GM21447 (cell line): ENCODE measurements around the gene ISG20.

Source experiments
- ATAC-seq: cut with Tn5 transposase; IDR thresholded peaks from one replicate; pipeline ENCODE4 v1.9.1; 2021; ENCODE audit not compliant: unreplicated experiment

The ISG20 gene

DNA sequence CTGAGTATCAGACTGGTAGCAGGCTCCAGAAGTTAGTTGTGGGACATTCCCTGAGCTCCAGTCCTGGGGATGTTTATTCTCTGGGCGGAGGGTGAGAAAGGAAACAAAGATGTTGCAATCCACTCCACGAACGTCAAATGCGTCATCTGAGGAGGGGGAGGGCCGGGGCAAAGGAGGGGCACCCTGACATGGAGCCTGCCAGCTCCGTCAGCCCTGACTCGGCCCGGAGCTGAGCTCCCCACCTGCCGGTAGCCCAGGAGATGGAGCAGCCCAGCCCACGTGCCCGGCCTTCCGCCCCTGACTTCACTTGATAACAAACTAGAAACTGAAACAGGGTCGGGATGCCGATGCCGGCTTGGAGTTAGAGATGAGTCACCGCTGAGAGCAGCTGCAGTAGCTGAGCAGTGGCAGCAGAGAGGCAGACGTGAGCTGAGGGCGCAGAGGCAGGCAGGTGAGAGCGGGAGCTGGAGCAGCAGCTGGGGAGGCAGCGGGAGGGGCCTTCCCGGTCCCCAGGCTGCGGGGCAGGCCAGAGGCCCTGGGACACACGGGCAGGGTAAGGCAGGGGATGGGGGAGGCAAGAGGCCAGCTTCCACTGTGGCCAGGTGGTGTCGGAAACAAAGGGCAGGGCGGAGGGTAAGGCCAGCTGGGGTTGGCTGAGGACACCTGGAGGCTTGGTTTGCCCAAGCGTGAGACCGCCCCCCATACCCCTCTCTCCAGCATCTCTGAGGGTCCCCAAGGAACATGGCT is at the start of gene ISG20:
ISG20 (plus strand) TSS at position 391 of the 747 bp plus-strand sequence; CDS start at position 742, 351 bp downstream.
- ATAC-seq: peak; percentile 59

DNA sequence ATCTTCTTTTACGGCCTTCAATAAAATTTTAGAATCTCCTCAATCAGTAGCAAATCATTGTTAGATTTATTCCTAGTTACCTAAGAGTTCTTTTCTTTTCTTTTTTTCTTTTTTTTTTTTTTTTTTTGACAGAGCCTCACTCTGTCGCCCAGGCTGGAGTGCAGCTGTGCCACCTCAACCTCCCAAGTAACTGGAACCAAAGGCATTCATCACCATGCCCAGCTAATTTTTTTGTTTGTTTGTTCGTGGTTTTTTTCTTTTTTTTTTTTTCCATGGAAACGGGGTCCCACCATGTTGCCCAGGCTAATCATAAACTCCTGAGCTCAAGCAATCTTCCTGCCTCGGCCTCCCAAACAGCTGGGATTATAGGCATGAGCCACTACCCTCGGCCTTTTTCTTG is 48.1 kb upstream of the ISG20 start:
- no peak for ATAC-seq

- no peak for ATAC-seq
Observed at GRCh38 chr15:88591384-88591783, 47.4 kb upstream of the ISG20 start.

DNA sequence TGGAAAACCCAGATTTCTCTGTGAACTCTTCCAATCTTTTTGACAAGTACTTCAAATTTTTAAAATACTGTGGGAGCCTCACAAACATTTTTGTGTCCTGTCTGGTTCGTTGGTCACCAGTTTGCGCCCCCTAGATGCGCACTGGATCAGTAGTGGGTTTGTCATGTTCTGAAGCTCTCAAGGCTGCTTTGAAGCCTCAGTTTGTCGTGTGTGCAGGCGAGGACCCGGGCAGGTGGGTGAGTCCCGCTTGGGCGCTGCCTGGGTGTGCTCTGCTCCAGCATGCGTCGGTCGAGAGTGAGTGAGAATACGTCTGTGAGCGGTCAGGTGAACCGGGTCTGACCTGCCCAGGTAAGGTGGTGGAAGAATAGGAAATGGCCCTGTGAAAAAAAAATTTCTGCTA is 34.9 kb upstream of the ISG20 start:
- no peak for ATAC-seq

DNA sequence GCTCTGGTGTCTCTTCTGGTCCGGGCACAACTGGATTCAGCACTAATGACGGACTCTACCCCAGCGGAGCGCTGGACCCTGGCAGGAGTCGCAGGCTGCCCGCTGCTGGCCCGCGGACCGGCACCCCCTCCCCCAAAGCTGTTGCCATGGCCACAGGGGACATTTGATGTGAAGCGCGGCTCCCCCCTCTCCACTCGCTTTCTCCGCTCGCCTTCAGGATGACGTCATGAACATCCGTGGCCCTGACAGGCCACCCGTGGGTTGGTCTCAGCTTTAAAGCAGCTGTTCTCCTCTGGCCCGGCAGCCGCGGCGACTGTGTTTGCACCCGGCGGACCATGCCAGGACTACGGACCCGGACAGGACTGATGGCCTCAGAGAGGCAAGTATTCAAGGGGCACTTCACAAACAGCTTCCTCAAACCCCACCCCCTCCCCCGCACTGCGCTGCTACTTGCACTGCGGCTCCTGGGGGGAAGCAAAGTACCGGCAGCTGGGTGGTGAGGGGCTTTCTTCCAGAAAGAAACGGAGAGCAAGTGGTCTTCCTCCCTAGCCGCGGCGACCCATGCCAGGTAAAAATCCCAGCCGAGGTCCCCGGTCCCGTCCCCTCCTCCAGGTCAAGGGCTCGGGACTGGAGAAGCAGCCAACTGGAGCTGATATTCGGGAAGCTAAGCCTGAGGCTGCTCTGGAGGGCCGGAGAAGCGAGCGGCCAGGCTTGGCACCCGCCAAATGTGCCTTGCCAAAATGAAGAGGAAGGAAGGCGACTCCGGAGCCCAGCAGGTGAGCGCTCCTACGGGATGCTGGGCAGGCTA is 34.2 kb upstream of the ISG20 start:
- no peak for ATAC-seq

GRCh38 chr15:88605189-88606069 is 33.4 kb upstream of the ISG20 start:
- ATAC-seq: no peak

GRCh38 chr15:88606070-88606794 is 32.6 kb upstream of the ISG20 start:
- ATAC-seq: no peak

- ATAC-seq: no peak
Observed at GRCh38 chr15:88607951-88608350, 30.9 kb upstream of the ISG20 start.

DNA sequence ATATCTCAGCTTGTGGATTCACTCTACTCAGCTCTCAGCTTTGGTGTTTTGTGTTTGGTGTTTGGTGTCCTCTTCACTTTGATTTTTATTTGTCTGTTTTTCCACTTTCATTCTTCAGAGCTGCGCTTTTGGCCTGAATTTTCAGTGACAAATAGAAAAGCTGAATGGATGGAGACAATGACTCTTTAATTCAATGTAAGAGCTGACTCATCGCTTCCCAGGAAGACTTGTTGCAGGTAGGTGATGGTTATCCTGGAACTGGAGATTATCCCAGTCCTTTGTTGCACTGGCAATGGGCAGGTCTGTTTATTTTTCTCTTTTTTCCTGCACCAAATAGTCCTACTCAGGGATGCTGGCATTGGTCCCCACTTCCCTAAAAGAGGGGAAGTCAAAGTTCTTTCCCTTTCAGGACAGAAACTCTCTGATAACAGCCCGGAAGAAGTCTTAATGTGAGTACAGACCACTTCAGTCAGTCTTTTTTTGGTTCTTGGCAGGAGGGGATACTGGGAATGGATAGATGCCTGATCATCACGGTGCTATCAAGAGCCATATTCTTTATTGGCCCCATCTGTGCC is 30.1 kb upstream of the ISG20 start:
- ATAC-seq: no peak

DNA sequence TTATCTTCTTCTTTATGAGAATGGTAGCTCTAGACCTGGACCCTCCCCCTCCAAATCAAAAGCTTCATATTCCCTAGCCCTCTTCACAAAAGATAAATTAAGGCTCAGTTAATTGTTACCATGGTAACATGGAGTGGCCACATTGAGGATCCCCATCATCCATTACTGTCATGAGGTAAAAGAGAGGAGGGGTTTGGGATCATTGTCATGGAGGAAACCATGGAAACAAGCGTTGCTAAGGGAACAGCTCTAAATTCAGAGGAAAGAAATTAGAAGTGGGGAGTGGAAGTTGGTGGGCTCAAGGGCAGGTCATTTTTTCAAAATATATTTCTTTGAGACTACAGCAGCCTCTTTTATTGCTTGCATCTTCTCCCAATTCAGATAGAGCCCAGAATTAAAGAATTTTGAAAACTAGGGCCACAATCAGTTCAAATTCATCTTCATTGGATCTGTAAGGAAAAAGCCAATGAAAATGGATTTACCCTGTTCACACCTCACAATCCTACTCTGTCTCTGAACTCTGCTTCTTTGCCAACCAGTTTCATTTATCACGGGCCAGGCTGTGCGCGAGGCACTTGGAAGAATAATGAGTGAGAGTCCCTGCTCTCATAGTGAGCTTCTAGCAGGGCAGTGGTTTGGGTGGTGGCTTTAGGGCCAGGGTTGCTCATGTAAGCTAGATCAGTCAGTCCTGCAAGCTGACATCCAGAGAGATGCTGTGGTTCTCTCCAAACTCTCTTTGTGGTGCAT is 29.3 kb upstream of the ISG20 start:
- ATAC-seq: no peak

GRCh38 chr15:88610701-88611231 is 28.1 kb upstream of the ISG20 start:
- no peak for ATAC-seq

DNA sequence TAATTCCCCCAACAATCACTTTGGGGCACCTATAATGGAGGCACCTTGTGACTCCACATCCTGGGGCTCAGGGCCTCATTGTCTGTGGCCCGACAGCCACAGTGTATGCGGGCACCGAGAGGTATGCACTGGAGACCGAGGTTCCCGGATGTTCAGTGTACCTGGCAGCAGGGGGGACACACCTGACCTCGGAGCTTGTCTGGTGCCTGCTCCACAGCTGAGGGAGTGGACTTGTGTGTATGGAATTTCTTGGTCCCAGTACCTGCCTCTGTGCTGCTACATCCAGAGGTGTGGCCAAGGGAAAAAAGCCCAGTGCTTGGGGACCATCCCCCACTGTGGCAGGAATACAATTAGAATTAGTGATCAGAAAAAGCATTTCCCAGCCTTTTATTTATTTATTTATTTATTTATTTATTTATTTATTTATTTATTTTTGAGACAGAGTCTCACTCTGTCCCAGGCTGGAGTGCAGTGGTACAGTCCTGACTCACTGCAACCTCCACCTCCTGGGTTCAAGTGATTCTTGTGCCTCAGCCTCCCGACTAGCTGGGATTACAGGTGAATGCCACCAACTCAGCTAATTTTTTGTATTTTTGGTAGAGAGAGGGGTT is 26.5 kb upstream of the ISG20 start:
- ATAC-seq: no peak

DNA sequence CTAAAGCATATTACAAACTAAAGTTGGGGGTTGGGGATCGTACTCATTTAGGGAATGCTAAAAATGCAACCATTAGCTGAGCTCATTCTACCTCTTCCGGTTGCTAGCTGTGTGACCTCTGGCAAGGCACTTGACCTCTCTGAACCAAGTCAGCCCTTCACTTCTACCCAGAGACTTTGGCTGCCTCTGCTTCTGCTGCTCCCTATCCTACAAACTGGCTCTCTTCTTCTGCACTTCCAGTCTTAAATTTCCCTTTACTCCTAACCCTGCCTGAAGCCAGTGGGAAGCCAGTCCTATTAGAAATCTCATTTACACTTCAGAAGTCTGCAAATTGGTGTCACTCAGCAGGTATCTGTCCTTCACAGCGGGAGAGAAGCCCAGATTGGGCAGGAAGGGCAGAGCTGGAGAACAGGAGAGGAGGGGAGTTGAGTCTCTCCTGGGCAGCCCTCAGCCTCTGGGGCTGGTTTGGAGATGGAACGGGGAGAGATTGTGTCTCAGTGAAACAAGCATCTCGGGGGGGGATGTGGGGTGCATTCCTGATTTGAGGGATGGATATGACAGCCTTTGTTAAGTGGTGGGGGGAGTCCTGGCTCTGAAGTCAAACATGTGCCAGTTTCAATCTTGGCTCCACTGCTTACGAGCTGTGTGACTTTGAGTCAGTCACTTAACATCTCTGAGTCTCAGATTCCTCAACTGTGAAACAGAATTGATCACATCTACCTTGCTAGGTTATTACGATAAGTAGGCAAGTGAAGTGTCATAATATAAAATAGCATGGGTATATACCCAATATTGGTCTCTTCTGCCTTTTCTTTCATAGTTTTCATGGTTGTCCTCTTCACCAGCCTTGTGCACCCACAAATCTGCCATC is 25.5 kb upstream of the ISG20 start:
- no peak for ATAC-seq

GRCh38 chr15:88615303-88616107 is 23.3 kb upstream of the ISG20 start:
- peak; percentile 77 for ATAC-seq

DNA sequence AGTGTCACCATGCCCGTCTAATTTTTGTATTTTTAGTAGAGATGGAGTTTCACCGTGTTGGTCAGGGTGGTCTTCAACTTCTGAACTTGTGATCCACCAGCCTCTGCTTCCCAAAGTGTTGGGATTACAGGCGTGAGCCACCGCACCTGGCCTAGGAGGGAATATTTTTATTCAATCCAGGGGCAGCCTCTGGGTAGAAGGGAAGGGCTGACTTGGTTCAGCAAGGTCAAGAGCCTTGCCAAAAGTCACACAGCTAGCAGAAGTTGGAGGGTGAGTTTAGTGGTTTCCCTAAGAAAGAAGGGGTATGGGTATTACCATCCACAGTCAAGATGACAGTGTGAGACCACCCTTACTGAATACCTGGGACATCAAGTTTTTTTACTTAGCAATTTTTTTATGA is 22.6 kb upstream of the ISG20 start:
- ATAC-seq: no peak

DNA sequence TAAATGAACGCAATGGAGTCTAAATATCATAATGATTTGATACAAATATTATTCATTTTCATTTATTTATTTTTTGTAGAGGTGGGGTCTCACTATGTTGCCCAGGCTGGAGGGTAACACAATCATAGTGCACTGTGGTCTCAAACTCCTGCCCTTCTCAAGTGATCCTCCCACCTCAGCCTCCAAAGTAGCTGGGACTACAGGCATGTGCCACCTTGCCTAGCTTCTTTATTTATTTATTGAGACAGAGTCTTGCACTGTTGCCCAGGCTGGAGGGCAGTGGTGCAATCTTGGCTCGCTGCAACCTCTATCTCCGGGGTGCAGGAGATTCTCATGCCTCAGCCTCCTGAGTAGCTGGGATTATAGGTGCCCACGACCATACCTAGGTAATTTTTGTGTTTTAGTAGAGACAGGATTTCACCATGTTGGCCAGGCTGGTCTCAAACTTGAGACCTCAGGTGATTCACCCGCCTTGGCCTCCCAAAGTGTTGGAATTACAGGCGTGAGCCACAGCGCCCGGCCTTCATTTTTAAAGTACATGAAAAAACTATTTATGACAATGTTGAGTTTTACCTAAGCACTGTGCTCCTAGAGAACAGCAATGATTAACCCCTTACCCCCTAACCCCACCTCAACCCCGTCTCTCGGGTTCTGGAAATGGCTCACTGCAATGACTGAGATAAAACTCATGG is 21.6 kb upstream of the ISG20 start:
- no peak for ATAC-seq

DNA sequence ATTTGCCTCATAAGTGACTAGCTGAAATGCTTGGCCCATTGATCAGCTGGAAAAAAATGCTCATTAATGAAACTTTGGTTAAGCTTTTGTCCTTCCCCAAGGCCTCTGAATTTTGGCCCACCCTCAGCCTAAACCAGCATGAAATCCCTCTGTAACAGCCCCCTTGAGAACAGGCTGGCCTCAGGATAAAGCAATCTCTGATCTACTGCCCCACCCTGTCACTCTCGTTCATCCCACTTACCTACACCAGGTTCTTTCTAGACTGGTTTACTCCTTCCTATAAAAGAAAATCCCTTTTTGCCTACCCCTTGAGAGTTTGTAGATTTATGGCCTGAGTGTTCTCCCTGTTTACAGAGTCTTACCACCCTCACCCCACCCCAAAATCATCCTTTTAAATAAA is 21.0 kb upstream of the ISG20 start:
- no peak for ATAC-seq
